CD4-positive, alpha-beta T cell treated with Interferon alpha-2 for 1 hour (primary cell): ENCODE results near the gene RPL27A.

Experiments
- DNase-seq, 2 donors: peaks; one replicate each; pipeline ENCODE4 v3.0.0-alpha.2; 2020 to 2022

RPL27A gene

GRCh38 chr11:8676458-8676857, 6.1 kb upstream of the RPL27A start:
- no peak for DNase-seq

- DNase-seq = no peak
Measured at GRCh38 chr11:8679006-8679405, 3.6 kb upstream of the RPL27A start.

- no peak for DNase-seq
Measured at GRCh38 chr11:8681837-8682302, 722 bp upstream of the RPL27A start.

DNA sequence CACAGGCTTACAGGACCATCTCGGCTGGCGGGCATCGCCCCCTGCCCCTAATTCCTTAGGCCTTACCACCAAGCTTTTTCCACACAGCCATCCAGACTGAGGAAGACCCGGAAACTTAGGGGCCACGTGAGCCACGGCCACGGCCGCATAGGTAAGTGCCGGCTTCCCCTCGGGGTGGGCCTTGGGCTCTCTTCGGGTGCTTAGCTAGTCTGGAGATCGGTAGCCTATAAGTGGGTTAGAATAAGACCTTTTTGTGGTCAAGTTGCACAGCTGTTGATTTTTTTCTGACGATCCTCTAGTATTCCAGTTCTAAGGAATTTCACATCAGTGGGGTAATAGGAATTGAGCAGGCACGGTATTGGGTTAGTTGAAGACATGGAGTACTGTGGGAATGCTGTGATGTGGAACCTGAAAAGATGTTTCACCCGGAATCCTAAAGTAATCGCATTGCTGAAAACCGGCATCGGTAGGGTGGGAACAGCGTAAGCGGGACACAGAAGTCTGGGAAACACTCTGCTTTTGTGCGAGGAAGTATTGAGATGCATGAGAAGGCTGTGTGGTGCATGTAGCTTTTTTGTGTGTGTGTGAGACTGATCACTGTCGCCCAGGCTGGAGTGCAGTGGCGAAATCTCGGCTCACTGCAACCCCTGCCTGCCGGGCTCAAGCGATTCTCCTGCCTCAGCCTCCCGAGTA, 669 bp downstream of the RPL27A start:
- DNase-seq = no peak

GRCh38 chr11:8684600-8685290, 2.2 kb downstream of the RPL27A start:
- no peak for DNase-seq

- no peak for DNase-seq
Measured at GRCh38 chr11:8685306-8685705, 2.7 kb downstream of the RPL27A start.

GRCh38 chr11:8685820-8686219, 3.2 kb downstream of the RPL27A start:
- no peak for DNase-seq

DNA sequence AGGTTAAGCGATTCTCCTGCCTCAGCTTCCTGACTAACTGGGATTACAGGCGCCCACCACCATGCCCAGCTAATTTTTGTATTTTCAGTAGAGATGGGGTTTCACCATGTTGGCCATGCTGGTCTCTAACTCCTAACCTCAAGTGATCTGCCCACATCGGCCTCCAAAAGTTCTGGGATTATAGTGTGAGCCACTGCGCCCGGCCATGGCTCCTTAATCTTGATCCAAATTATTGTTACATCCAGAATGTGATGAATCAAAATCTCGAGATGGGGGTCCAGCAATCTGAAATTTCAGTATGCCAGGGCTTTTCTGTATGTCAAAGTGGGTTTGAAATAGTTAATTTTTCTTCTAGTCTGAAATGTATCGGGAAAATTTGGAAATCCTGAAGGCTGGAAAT, 3.7 kb downstream of the RPL27A start:
- no peak for DNase-seq

- DNase-seq = peak; percentile 88
Measured at GRCh38 chr11:8688414-8689362, 6.1 kb downstream of the RPL27A start.

DNA sequence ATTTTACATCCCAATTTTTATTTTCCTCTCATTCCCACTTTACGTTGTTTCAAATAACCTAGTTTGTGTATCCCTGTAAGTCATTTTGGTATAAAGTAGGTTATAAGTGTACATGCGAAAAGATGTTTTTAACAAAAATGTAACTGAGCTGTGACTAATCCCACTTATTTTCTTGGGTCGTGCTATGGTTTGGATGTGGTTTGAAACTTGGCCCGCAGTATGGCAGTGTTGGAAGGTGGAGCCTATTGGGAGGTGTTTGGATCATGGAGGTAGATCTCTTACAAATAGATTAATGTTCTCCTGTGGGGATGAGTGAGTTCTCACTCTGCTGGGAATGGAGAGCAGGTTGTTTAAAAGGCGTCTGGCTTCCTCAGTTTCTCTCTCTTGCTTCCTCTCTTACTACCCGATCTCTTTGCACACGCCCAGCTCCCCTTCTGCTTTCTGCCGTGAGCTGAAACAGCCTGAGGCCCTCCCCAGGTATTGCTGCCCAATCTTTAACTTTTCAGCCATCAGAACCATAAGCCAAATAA, 7.2 kb downstream of the RPL27A start:
- DNase-seq = no peak

DNA sequence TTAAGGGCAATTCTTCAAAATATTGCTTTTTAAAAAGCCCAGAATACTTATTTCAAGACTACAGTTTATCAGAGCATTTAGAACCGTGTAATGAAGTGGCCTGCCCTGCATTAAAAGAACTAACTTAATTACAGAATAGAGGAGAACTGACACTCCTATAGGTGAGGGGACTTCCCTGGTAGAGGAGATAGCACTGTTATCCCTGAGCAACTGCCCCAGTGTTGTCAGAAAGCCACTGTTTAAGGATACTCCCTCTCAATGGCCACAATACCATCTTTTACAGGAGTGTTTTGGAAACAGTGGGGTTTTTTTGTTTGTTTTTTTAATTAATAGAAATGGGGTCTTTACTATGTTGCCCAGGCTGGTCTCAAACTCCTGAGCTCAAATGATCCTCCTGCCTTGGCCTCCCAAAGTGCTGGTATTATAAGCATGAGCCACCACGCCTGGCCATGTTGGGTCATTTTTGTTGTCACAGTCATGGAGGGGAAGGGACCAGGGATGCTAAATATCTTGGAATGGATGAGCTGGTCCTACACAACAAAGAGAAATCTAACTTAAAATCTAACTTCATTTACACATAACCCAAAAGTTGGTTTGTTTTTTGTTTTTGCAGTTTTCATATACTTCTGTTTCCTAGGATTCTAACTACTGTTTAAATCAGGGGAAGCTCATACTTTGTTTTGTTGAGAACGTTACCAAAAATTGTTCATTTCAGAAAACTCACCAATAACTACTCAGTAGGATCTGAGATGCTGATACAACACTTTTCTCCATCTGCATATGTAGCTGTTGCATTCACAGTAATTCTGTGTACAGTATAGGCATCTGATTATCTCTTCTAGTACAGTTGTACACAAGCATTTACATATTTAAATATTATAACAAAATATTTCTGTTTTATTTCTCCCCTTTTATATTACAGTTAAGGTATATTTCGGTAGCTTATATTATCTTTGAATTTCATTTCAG, 8.1 kb downstream of the RPL27A start:
- no peak for DNase-seq

- no peak for DNase-seq
Measured at GRCh38 chr11:8691601-8692000, 9.0 kb downstream of the RPL27A start.

DNA sequence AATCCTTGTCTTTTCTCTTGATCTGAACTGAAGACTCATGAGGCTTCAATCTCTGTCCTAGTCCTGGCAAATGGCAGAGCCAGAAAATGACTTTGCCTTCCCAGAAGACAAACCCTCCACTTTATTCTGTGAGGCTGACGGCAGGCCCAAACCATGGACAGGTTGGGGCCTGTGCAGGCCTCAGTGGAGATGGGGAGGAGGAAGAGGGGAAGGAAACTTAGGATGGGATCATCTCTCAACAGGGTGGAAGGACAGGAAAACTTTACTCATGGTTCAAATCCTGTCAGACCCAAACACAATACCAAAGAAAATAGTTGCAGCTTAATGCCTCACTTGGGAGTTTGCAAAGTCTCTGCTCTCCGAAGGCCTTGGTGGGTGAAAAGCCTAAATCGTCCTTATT, 9.8 kb downstream of the RPL27A start:
- no peak for DNase-seq

GRCh38 chr11:8693010-8693551, 10.5 kb downstream of the RPL27A start:
- DNase-seq = no peak

DNA sequence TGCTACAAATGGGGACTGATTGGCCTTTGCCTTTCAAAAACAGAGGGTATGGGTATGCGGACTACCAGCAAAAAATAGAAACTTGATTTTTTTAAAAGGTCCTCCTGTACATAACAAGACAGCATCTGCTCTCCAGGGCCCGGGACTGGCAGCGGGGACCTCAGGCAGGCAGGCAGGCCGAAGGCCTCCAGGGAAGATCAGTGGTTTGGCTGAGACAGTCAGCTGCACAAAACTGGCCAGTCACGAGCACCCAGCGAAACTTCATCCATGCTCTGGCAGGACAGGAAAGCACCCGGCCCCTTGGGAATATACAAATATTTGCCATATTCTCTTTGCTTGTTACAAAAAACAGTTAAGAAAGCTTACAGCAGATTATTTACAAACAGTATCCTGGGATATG, 11.0 kb downstream of the RPL27A start:
- no peak for DNase-seq

DNA sequence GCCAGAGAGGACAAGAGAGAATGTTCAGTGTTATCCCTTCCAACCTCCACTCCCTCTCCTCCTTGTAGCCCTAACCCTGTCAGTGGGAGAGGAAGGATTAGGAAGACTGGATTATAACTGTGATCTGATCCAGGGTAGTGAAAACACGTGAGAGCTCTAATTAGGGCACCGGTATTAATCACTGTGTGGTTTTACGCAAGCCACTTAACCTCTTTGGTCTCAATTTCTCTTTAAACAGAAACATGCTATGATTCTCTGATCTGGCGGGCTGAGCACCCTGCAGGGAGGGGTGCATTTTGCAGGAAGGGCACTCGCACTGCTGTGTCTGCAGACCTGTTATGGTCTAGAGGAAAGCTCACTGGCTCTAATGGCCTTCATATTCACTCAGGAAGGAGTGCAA, 11.5 kb downstream of the RPL27A start:
- no peak for DNase-seq

- no peak for DNase-seq
Measured at GRCh38 chr11:8697054-8697453, 14.5 kb downstream of the RPL27A start.

GRCh38 chr11:8698379-8698851, 15.8 kb downstream of the RPL27A start:
- no peak for DNase-seq

DNA sequence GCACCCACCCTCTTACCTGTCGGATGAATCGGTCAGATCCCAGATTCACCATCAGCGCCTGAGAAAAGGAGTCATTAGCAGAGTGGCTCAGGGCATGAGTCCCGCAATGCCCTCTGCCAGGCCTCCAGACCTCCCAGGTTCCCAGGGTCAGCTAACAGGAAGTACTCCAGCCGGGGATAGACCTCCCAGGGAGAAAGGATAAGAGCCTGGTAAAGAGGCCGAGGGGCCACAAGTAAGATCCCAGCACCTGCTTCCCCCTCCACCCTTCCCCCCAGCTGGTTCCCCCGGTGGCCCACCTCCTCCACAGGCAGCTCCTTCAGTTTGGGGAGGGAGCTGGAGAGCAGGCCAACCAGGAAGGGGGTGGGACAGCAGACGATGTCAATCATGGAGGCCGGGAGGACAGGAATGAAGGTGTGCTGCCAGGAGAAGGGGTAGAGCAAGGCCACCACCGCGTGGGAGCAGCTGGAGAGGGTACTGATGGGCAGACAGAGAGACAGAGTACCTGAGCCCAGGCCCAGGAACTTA, 16.4 kb downstream of the RPL27A start:
- DNase-seq = no peak

GRCh38 chr11:8699903-8700302, 17.3 kb downstream of the RPL27A start:
- no peak for DNase-seq

DNA sequence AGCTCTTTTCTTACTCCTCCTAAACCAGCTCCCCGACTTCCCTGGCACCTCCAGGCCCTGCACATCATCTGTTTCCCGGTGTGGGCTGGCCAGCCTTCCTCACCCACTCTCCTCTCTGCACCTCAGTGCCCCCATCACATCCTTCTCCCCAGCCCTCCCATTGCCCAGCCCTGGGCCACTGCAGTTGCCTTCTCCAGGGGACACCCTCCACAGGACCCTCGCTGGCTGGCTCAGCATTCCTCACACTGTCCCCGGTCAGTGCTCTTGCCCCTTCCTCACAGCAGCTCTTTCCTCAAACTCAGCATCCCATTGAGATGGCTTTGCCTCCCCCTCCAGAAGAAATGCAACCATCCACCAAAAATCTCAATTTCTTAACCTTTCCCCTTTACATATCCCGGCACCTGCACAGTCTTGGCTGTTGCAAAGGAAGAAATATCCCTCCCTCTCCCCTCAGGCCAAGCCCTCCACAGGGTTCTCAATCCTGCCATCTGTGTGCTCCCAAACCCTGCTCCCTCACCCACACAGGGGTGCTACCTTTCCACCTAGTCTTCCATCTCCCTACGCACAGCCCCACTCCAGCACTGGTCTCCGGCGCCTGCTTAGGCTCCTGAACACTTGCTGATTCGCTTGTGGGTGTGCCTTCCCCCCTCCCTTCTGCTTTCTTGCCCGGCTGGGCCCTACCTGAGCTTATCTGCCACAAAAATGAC, 19.5 kb downstream of the RPL27A start:
- no peak for DNase-seq
